DMS153 (cell line): Measurements from ENCODE around the gene AMELX.

Experiments
- DNase-seq: peaks from one replicate; lab custom pipeline; 2025; lab: John Stamatoyannopoulos, UW

AMELX gene

GRCh38 chrX:11293113-11293512, at the start of gene AMELX:
TSS of gene AMELX (plus strand) at chrX:11293413. CDS start at chrX:11294789, 1,376 bp downstream.
- no peak for DNase-seq

DNA sequence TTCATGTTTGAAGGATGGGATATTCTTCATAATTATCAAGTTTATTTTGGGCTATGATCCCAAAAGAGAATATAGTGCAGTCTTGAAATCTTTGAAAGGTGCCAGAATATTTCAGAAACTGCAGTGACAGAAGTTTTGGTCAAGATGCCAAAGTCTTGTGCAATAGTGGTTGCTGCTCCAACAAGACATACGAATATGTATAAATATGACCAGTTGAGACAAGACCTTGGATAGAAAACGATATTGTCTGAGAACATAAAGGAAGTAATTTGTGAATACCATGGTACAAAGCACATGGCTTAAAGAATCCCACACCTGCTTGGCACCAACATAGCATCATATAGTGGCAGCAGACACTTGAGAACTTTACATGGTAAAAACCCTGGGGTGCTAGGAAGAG, 48.6 kb upstream of the AMELX start:
- no peak for DNase-seq

DNA sequence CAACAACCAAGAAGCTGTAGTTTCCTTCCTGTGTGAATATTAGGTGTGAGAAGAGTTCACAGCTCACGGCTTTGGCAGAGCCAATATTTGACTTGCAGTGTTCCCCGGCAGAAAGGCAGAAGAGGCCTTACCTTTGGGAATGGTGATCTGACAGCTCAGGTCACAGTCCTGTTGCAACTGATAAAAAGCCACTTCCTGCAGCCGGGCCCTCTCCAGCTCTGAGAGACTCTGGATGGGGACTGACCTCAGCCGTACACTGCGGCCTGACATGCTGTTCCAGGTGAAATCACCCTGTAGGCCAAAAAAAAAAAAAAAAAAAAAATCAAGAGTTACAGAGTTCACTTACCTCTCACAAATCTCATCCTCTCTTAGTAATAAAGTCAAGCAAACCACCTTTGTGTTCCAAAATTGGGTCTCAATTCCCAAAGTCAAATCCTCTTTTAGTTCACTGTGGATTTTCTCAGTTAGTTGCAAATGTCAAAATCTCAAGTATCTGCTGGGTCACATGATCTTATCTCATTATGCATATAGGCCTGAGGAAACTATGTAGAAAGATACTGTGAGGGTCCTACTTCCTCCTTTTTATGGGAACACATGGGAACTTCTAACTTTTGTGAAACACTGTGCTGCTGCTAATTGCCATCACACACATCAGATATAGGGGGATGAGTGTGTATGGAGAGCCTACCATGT, 38.6 kb upstream of the AMELX start:
- no peak for DNase-seq

DNA sequence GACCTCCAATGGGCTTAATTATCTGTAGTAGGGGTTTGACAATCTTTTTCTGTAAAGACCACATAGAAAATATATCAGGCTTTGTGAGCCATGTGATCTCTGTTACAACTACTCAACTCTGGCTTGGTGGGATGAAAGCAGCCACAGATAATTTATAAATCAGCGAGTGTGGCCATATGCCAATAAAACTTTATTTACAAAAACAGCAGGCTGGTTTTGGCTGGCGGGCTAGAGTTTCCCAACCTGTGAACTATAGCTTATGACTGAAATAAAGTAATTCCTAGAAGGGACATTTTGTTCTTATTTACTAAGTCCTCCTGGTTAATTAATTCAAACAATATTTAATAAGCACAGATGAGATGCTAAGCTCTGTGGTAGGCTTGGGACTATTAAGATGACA, 35.9 kb upstream of the AMELX start:
- no peak for DNase-seq

DNA sequence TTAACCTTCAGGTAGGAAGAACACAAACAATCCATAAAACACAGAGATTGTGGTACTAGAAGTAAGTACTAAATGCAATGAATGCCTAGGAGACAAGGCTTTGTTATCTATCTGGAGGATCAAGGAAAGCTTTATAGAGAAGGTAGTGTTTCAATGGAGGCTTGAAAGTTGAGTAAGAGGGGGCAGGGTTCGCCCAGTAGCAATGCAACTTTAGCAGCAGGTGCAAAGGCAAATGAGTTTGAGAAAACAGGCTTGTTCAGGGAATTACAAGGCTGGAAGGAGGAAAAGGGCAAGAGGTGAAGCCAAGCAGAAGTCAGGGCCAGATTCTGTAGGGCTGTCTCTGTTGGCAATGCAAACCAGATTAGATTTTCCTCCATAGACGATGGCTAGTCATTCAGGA, 35.5 kb upstream of the AMELX start:
- DNase-seq = no peak

- no peak for DNase-seq
These were observed 33.8 kb upstream of the AMELX start for GRCh38 chrX:11259437-11259836.

DNA sequence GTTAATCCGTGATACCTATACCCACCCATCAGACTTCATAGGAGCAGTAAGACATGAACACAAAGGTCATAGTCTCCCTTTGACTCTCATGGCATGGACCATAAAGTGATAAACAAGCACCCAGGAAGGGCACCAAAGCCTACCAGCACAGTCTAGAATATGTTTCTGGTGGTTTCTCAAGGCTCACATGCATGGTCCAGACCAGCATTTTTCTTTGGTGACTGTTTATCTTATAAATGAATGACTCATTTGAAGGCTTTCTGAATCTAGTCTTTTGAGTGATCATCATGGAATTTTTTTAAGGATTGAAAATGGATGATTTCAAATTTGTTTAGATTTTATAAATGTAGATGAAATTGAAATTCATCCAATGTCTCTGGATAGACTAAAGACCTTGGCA, 32.0 kb upstream of the AMELX start:
- no peak for DNase-seq

DNA sequence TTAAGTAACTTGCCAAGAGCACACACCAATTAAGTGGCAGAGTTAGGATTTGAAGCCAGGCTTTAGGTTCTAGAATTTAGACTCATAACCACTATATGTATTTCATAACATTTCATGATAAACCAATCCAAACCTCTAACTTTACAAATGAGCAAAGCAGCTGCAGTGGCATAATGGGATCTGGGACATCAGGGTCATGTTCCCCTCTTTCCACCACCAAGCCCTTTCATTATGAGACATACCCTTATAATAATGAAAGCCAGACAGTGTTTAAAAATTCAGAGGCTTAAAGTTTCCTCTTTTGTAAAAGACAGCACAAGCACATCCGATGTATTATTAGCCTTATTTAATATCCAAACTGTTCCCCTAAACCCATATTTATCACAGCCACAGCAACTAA, 28.3 kb upstream of the AMELX start:
- no peak for DNase-seq

- DNase-seq = no peak
These were observed 27.9 kb upstream of the AMELX start for GRCh38 chrX:11265352-11265751.

DNA sequence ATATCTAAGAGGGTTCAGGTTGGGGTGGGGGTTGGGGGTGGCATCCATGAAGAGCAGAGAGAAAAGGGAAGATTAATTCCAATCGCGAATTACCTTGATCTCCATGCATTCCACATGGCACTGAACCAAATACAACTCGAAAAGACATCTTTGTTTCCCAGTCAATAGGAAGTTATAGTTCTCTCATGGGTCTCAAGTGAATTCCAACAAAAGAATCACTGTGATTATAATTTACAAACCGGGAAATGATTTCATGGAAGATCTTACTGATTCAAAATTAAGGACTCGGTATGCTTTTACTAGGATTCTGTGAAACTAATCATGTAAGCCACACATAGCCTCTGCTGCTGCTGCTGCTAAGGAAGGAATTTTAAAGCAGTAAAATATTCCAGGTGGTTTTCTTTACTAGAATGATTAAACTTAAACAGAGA, 26.6 kb upstream of the AMELX start:
- DNase-seq = no peak

GRCh38 chrX:11267425-11267824, 25.8 kb upstream of the AMELX start:
- no peak for DNase-seq

DNA sequence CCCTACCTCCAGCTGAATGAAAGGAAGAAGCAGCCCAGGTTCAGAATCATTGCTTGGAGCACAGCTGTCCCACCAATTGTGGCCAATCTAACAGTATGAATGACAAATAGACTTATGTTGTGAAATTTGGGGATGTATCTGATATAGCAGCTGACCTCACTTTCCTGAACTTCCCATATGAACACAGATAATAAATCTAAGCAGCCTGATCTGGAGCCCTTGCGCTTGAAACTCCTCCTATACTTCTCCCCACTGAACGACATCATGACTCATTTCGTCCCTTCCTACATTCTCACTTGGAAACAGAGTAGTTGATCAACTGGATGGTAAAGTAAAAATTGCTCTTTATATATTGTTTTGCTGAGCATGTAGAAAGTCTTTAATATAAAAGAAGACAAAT, 24.2 kb upstream of the AMELX start:
- DNase-seq = no peak

DNA sequence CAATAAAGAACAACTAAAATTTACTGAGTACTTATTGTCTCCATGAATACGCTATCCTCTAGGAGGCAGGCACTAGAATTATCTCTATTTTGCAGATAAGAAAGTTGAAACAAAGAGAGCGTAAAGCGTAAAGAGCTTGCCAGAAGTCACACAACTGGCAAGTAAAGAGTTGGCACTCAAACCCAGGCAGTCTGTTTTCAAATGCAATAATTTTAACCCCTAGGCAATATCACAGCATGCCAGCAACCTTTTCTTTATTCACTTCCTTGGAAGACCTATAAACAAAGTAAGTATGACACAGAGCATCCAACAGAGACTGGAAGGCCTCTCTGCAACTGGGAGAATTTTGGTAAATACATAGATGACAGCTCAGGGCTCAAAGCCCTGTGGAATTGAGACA, 23.2 kb upstream of the AMELX start:
- DNase-seq = no peak

DNA sequence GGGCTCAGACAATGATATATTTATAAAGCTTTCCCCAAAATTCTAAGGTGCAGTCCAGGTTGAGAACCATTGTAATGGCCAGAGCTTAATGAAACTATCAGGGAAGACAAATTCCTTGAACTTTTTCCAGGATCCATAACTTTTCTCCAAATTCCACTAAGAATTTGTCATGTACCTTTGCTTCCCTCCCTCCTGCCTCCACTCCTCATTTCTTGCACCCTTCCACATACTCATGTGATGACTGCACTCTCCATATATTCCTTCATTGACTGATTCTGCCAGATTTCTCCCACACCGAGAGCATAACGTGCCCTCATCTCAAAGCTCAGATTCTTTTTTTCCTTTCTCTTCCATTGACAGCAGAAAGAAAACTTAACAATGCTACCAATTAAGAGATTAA, 20.9 kb upstream of the AMELX start:
- DNase-seq = no peak

DNA sequence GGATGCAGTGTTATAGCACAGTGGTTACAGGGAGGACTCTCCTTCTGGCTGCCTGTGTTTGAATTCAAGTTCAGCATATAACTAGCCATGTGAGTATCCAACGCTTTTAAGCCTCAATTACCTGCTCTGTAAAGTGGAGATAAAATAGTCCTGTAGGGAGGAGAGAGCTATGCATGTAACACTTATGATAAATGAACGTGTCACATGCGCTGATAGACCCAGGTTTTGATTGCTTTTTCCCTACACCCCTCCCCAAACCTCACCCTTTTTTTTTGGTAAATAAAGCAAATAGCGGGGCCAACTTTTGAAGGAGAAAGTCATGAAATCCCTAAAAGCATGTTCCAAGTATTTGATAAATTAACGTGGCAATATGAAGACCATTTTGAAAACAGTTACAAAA, 20.4 kb upstream of the AMELX start:
- DNase-seq = no peak

GRCh38 chrX:11273544-11273943, 19.7 kb upstream of the AMELX start:
- DNase-seq = no peak

DNA sequence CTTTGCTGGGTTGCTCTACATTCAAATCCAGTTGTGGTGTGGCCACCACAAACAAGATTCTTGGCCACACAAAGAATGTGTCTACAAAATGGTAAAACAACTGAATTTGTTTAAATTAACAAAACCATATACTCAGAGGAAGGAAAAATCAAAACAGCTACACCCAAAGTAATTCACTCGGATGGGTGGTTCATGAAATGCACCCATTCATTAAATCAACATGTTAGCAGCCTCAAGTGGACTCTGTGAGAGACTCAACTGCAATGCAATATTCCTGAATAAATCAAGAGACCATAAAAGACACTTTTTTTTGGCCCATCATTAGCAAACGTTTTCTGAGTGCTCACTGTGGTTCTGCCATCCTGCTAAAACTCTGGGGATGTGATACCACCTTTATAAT, 11.2 kb upstream of the AMELX start:
- no peak for DNase-seq

GRCh38 chrX:11285651-11286050, 7.6 kb upstream of the AMELX start:
- DNase-seq = no peak

- DNase-seq = no peak
These were observed 5.7 kb upstream of the AMELX start for GRCh38 chrX:11287505-11287904.

- no peak for DNase-seq
These were observed 2.7 kb upstream of the AMELX start for GRCh38 chrX:11290416-11291102.

DNA sequence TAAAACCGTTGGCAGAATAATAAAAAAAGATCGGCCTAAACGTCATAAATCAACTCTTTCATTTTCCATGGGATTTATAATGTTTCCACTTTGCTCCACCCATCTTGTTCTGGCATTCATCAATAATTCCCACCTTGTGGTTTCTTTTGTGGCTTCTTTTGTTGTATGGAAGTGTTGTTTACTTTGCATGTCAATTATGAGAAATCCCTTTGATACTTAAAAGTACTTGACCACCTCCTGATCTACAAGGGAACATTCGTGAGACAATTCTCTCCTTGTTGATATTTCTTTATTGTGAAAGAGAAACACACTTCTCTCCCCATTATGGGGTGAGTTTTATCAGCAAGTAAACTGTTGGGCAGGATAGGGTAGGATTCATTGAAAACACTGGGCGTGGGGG, 2.8 kb downstream of the AMELX start:
- DNase-seq = peak; percentile 53

DNA sequence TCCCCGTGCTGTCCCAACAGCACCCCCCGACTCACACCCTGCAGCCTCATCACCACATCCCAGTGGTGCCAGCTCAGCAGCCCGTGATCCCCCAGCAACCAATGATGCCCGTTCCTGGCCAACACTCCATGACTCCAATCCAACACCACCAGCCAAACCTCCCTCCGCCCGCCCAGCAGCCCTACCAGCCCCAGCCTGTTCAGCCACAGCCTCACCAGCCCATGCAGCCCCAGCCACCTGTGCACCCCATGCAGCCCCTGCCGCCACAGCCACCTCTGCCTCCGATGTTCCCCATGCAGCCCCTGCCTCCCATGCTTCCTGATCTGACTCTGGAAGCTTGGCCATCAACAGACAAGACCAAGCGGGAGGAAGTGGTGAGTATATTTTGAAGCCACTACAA, 5.4 kb downstream of the AMELX start:
- no peak for DNase-seq

- DNase-seq = no peak
These were observed 11.6 kb downstream of the AMELX start for GRCh38 chrX:11304829-11305228.

DNA sequence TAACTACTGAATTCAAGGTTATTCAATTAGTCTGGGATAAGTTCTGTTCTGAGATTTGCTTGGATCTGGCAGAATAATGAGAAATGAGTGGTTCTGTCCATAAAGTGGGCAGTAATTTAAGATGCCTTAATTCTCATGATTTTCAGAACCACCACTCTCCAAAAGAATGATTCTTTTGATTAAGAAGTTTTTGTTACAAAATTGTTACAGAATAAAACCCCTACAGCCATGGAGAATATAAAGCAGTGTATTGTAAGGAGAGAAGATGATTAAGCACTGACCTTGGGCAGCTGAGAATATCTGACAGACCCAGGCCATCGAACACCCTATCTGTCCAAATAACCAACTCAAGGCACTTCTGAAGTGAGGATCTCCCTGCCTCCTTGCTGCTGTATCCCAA, 12.4 kb downstream of the AMELX start:
- no peak for DNase-seq
